ENCODE measurements around the gene AKR7A3.

Gene AKR7A3

DNA sequence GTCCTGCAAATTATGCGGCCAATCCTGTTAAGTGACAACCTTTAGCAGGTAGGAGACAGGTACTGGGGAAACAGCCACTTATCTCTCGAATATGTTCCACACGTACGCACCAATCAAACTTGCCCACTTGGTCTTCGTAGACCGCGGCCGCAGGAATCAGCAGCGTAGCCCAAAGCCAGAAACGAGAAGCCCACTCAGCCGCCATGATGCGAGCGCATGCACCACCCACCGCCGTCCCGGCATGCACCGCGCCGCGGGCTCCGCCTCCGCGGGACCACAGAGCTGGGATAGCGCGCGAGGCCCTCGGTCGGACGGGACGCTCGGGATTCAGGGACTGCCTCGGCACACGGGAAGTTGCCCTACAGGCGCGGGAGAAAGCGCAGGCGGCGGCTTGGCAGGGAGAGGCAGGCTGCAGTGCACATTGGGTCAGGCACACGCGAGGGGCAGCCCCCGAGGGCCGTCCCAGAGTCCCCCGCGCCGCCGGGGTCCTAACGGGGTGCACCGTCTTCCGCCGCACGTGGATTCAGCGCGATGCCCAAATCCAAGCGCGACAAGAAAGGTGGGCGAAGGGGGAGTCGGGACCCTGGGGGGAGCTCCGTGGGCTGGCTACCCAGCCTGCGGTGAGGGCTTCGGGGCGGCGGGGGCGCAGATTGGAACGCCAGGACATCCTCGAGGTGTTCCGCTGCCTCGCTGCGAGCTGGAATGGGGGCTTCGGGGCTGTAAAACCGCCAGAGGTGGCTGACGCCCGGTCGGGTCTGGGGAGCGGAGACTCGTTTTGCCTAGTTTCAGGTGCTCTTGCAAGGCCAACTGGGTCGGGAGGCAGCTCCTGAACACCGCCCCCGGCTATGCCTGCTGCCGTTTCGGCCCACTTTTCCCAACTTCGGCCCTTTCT is 37.0 kb downstream of the AKR7A3 start, which contains the start of the genes EMC1 and MRTO4:
Gene EMC1, minus strand, starts transcription at position 220 of the 892 bp plus-strand sequence. Its CDS starts 15 bp downstream, at position 205.
Gene MRTO4, plus strand, starts transcription at position 501 of the 892 bp plus-strand sequence. Its CDS starts 31 bp downstream, at position 532.
- DNase-seq, result peak; percentile 68 to 83

DNA sequence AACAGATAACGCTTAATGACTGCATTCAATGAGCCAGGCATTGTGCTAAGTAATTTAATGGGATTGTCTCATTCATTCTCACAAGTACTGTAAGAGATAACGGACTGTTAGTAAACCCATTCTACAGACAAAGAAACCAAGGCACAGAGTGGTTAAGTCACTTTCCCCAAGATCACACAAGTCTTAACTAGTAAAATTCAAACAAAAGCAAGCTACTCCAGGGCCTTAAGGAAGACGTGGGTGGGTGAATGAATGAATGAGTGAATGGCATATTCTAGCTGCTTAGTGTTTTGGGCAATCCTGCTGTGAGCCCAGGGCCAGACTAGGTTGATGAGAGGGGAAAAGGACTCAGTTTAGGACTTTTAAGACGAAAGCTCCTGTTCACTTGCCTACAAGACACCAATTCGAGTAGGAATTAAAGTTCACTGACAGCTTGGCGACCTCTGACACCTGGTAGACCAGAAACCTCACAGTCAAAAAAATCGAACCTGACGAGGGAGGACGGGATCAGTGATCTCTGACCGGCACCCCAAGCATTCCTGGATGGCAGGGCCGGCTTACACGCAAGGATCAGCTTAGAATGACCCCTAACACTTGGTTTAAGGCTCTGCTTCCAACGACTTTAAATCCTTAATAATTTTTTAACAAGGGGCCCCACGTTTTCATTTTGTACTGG is 37.8 kb downstream of the AKR7A3 start:
- no peak for DNase-seq

DNA sequence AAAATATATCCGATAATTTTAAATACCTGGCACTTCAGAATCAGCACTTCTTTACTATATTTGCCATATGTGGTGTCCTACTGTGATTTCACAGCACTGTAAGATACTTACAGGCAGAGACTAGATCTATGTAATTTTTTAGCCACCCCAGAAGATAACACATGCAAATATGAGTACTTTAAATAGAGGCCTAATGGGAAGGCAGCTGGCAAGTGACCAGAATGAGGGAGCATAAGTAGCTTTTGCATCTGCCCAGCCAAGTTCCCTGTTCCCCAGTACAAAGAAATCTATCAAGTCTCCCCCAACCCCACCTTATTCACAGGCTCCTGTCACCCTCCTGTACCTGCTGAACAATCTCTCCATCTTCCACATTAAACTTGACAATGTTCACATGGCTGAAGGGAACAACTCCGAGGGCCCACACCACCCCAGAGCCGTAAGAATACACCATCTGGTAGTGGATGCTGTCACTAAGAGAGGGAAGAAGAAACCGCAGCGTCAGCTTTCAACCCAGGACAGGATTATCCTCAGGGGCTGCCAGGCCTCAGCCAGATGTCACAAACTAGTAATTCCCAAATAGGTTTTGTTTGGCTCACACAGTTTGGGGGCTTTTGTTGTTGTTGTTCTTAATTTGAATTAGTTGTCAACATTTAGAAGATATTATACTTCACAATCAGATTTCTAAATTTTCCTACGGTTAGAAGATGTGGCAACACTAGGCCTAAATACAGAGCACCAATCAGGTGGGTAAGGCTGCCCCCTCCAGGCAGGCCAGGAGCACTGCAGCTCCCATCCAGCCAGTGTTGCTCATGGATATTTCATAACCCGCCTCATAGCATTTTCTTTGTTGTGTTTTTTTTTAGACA is 47.7 kb downstream of the AKR7A3 start:
- peak; percentile 24 to 32 for DNase-seq

DNA sequence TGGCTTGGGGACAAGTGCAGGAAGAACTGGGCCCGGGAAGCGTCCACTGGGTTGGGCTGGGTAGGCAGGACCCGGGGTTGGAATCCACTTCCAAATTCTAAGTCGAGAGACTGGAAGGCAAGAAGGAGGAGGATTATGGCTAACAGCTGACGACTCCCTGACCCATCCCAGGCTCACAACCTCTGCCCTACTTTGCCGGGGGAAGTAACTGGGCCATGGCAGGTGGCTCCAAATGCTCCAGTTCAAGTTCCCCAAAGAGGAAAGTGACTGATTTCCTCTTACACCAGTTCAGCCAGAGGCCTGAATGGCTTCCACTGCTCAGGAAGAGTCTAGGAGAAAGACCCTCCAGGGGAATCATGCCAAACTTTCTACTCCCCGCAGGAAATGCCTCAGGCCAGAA is 48.7 kb downstream of the AKR7A3 start:
- no peak for DNase-seq

DNA sequence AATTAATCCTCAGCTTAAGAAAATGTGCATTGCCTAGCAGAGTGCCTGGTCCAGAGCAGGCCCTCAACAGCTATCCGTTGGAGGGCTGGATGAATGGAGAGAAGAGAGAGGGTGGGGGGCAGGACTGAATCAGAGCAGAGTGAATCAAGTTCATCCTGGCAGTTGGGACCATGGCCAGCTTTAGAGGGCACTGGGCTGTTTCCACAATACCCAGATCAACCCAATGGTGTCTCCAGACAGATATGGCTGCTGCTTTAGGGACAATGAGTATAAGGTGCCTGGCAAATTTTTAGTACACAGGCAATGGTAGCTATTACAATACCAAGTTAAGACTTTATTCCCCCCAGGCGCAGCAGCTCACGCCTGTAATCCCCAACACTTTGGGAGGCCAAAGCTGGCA is 54.3 kb downstream of the AKR7A3 start:
- no peak for DNase-seq
